Hepatic stellate cell (primary cell): Measurements from ENCODE around the gene PLP2.

Source experiments
- DNase-seq: peaks from one replicate; pipeline ENCODE4 v3.0.0; 2011; ENCODE audit warnings: low spot score

PLP2 gene

GRCh38 chrX:49186125-49187027, 14.7 kb downstream of the PLP2 start, which contains the start of gene PRICKLE3:
PRICKLE3 (minus strand) TSS chrX:49186373; CDS start chrX:49186297, 76 bp downstream.
- peak; percentile 62 for DNase-seq

GRCh38 chrX:49187028-49187394, 15.3 kb downstream of the PLP2 start:
- no peak for DNase-seq

- no peak for DNase-seq
Observed at GRCh38 chrX:49187526-49187925, 15.8 kb downstream of the PLP2 start.

- DNase-seq: no peak
Observed at GRCh38 chrX:49188468-49189076, 16.9 kb downstream of the PLP2 start.

- no peak for DNase-seq
Observed at GRCh38 chrX:49189606-49190005, 17.9 kb downstream of the PLP2 start.

GRCh38 chrX:49190821-49191573, 19.3 kb downstream of the PLP2 start:
- DNase-seq: peak; percentile 92

- DNase-seq: no peak
Observed at GRCh38 chrX:49191574-49192011, 19.9 kb downstream of the PLP2 start.

GRCh38 chrX:49192722-49193328, 21.1 kb downstream of the PLP2 start:
- no peak for DNase-seq

- no peak for DNase-seq
Observed at GRCh38 chrX:49193542-49193964, 21.9 kb downstream of the PLP2 start.

- no peak for DNase-seq
Observed at GRCh38 chrX:49197543-49198087, 25.9 kb downstream of the PLP2 start.

- no peak for DNase-seq
Observed at GRCh38 chrX:49198540-49199314, 27.0 kb downstream of the PLP2 start.

GRCh38 chrX:49199315-49199595, 27.6 kb downstream of the PLP2 start:
- DNase-seq: no peak

GRCh38 chrX:49199906-49200771, 28.4 kb downstream of the PLP2 start, which contains the start of gene SYP:
SYP (minus strand) TSS chrX:49200193; CDS start chrX:49200186, 7 bp downstream.
- DNase-seq: peak; percentile 90

- no peak for DNase-seq
Observed at GRCh38 chrX:49202022-49202421, 30.3 kb downstream of the PLP2 start.

- DNase-seq: no peak
Observed at GRCh38 chrX:49203536-49203935, 31.8 kb downstream of the PLP2 start.

- DNase-seq: no peak
Observed at GRCh38 chrX:49204017-49204416, 32.3 kb downstream of the PLP2 start.

GRCh38 chrX:49204709-49205108, 33.0 kb downstream of the PLP2 start:
- no peak for DNase-seq

- no peak for DNase-seq
Observed at GRCh38 chrX:49205443-49205842, 33.7 kb downstream of the PLP2 start.

GRCh38 chrX:49206543-49206942, 34.8 kb downstream of the PLP2 start:
- DNase-seq: no peak

- no peak for DNase-seq
Observed at GRCh38 chrX:49208399-49208798, 36.7 kb downstream of the PLP2 start.
